HEK293 (cell line): ENCODE results near the gene WDR43.

Experiments
- CTCF ChIP-seq: fragments of 450-650 bp; formaldehyde crosslinking; IDR thresholded peaks from 2 replicates; pipeline ENCODE4 v1.5.1; 2016; ENCODE audit warnings: missing biosample characterization, missing genetic modification characterization
- ZNF138 ChIP-seq: fragments of 450-650 bp; formaldehyde crosslinking; IDR thresholded peaks from 2 replicates; pipeline ENCODE4 v1.5.1; 2016; ENCODE audit warnings: missing biosample characterization, missing genetic modification characterization, borderline replicate concordance
- ZNF354C ChIP-seq: fragments of 450-650 bp; formaldehyde crosslinking; IDR thresholded peaks from 2 replicates; pipeline ENCODE4 v1.5.1; 2016; ENCODE audit warnings: missing biosample characterization, missing genetic modification characterization, low read depth, borderline replicate concordance
- ZNF513 ChIP-seq: fragments of 450-650 bp; IDR thresholded peaks from 2 replicates; pipeline ENCODE4 v1.5.1; 2018; ENCODE audit warnings: missing biosample characterization, missing genetic modification characterization
- TF ChIP-seq, protein P1 (sequence below): fragments of 450-650 bp; formaldehyde crosslinking; IDR thresholded peaks from 2 replicates; pipeline ENCODE4 v1.5.1; 2016; ENCODE audit warnings: missing biosample characterization, missing genetic modification characterization

- TF ChIP-seq ZNF354C (tag by site-specific recombination) (no peak), ZNF138 (tag by site-specific recombination) (no peak), CTCF (no peak), ZNF513 (tag by site-specific recombination) (no peak)
- TF ChIP-seq, protein P1, sequence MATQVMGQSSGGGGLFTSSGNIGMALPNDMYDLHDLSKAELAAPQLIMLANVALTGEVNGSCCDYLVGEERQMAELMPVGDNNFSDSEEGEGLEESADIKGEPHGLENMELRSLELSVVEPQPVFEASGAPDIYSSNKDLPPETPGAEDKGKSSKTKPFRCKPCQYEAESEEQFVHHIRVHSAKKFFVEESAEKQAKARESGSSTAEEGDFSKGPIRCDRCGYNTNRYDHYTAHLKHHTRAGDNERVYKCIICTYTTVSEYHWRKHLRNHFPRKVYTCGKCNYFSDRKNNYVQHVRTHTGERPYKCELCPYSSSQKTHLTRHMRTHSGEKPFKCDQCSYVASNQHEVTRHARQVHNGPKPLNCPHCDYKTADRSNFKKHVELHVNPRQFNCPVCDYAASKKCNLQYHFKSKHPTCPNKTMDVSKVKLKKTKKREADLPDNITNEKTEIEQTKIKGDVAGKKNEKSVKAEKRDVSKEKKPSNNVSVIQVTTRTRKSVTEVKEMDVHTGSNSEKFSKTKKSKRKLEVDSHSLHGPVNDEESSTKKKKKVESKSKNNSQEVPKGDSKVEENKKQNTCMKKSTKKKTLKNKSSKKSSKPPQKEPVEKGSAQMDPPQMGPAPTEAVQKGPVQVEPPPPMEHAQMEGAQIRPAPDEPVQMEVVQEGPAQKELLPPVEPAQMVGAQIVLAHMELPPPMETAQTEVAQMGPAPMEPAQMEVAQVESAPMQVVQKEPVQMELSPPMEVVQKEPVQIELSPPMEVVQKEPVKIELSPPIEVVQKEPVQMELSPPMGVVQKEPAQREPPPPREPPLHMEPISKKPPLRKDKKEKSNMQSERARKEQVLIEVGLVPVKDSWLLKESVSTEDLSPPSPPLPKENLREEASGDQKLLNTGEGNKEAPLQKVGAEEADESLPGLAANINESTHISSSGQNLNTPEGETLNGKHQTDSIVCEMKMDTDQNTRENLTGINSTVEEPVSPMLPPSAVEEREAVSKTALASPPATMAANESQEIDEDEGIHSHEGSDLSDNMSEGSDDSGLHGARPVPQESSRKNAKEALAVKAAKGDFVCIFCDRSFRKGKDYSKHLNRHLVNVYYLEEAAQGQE (tag by site-specific recombination) = no peak
Observed at GRCh38 chr2:28895189-28895893, 874 bp downstream of the WDR43 start.
